ENCODE results near the gene JMJD1C.
A peak's percentile ranks its signal among the peaks of the same experiment; 100 is the strongest.
"Not testable (repeated sequence)": the region's sequence is repeated elsewhere in the genome, so short reads cannot be mapped to it uniquely, and the experiment has no call there.

Gene JMJD1C

GRCh38 chr10:63294781-63295180 is 171.0 kb downstream of the JMJD1C start (continued):
- TF ChIP-seq, protein P1, sequence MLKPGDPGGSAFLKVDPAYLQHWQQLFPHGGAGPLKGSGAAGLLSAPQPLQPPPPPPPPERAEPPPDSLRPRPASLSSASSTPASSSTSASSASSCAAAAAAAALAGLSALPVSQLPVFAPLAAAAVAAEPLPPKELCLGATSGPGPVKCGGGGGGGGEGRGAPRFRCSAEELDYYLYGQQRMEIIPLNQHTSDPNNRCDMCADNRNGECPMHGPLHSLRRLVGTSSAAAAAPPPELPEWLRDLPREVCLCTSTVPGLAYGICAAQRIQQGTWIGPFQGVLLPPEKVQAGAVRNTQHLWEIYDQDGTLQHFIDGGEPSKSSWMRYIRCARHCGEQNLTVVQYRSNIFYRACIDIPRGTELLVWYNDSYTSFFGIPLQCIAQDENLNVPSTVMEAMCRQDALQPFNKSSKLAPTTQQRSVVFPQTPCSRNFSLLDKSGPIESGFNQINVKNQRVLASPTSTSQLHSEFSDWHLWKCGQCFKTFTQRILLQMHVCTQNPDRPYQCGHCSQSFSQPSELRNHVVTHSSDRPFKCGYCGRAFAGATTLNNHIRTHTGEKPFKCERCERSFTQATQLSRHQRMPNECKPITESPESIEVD (tag by site-specific recombination; IDR thresholded peaks at IDR 0.05): peak; percentile 37; the same call in 1 of the 2 replicates
- TF ChIP-seq MZF1 (tag by site-specific recombination; IDR thresholded peaks at IDR 0.05; ENCODE audit: borderline replicate concordance): no peak
- no peak for TF ChIP-seq BCL11B (tag by site-specific recombination; IDR thresholded peaks at IDR 0.05; ENCODE audit: low read depth)

- POLR2A ChIA-PET; H3K36me3 ChIP-seq (ENCODE audit: control insufficient read depth in 2 of 2, insufficient read depth in 1 of 2, low read length in 2 of 2); H3K9me3 ChIP-seq (ENCODE audit: control insufficient read depth, insufficient read depth, low read depth, low read length); H3K27ac ChIP-seq (ENCODE audit: extremely low read depth, low read depth, low read length); H3K4me1 ChIP-seq (ENCODE audit: control insufficient read depth, insufficient read depth, low read length); H3K4me3 ChIP-seq (ENCODE audit: low read depth, low read length): not testable (repeated sequence)
- CTCF ChIA-PET: interaction anchor here (0.6 kb wide), 1 partner anchor 68 kb away, joined by 3 read pairs; no protein-coding TSS in a partner anchor
- peak; percentile 46 for TF ChIP-seq OSR2 (tag by site-specific recombination; IDR thresholded peaks at IDR 0.05)
Observed at GRCh38 chr10:63292847-63293246, 172.9 kb downstream of the JMJD1C start.

GRCh38 chr10:63288170-63288569 is 177.6 kb downstream of the JMJD1C start:
- TF ChIP-seq ZNF830 (tag by site-specific recombination; IDR thresholded peaks at IDR 0.05; ENCODE audit: low read depth) (no peak), ZNF23 (tag by site-specific recombination; IDR thresholded peaks at IDR 0.05; ENCODE audit: borderline replicate concordance) (no peak), TCF7L2 (IDR thresholded peaks at IDR 0.05; ENCODE audit: borderline replicate concordance, low read depth, low read length) (no peak), ZNF776 (tag by site-specific recombination; IDR thresholded peaks at IDR 0.05; ENCODE audit: borderline replicate concordance) (no peak), ZNF174 (tag by site-specific recombination; IDR thresholded peaks at IDR 0.05) (no peak), ZNF16 (tag by site-specific recombination; IDR thresholded peaks at IDR 0.05; ENCODE audit: low read depth) (no peak), ZNF654 (tag by site-specific recombination; IDR thresholded peaks at IDR 0.05; ENCODE audit: low read depth) (no peak), ZBTB1 (tag by site-specific recombination; IDR thresholded peaks at IDR 0.05) (no peak), ZNF544 (tag by site-specific recombination; IDR thresholded peaks at IDR 0.05) (no peak), ZNF324 (tag by site-specific recombination; IDR thresholded peaks at IDR 0.05) (no peak), ZNF138 (tag by site-specific recombination; IDR thresholded peaks at IDR 0.05; ENCODE audit: borderline replicate concordance) (no peak), GLI2 (tag by site-specific recombination; IDR thresholded peaks at IDR 0.05; ENCODE audit: borderline replicate concordance, low read depth) (no peak), ZNF571 (tag by site-specific recombination; IDR thresholded peaks at IDR 0.05) (no peak), ZNF121 (tag by site-specific recombination; IDR thresholded peaks at IDR 0.05) (no peak), ZSCAN5A (tag by site-specific recombination; IDR thresholded peaks at IDR 0.05) (no peak)
- Histone ChIP-seq H3K4me3 (ENCODE audit: low read depth, low read length) (no peak overlapping the region), H3K4me1 (ENCODE audit: control insufficient read depth, insufficient read depth, low read length) (no peaks in the 10 kb centered on the region), H3K27ac (ENCODE audit: extremely low read depth, low read depth, low read length) (no peak overlapping the region), H3K36me3 (ENCODE audit: control insufficient read depth in 2 of 2, insufficient read depth in 1 of 2, low read length in 2 of 2) (no peaks in the 10 kb centered on the region; a peak in 1 of 3 replicates), H3K9me3 (ENCODE audit: control insufficient read depth, insufficient read depth, low read depth, low read length) (no peaks in the 10 kb centered on the region)
- POLR2A ChIA-PET: no interaction called here
- CTCF ChIA-PET: no interaction called here

All from HEK293 (cell line).